HEK293 (cell line): ENCODE measurements around the gene CAMK2N1.

Experiments used
- AEBP2 ChIP-seq: fragments of 450-650 bp; formaldehyde crosslinking; IDR thresholded peaks from 2 replicates; pipeline ENCODE4 v1.5.1; 2016; ENCODE audit warnings: missing biosample characterization, missing genetic modification characterization, borderline replicate concordance
- CTCF ChIP-seq: fragments of 450-650 bp; formaldehyde crosslinking; IDR thresholded peaks from 2 replicates; pipeline ENCODE4 v1.5.1; 2016; ENCODE audit warnings: missing biosample characterization, missing genetic modification characterization
- EGR2 ChIP-seq: fragments of 450-650 bp; formaldehyde crosslinking; IDR thresholded peaks from 2 replicates; pipeline ENCODE4 v1.5.1; 2016; ENCODE audit warnings: low read depth, missing biosample characterization, missing genetic modification characterization
- MEIS1 ChIP-seq: sonication (generic); formaldehyde crosslinking; IDR thresholded peaks from 2 replicates; pipeline ENCODE4 v1.8.1; 2022; ENCODE audit warnings: missing genetic modification reagents, mild to moderate bottlenecking, borderline replicate concordance
- REST ChIP-seq: fragments of 450-650 bp; formaldehyde crosslinking; IDR thresholded peaks from 2 replicates; pipeline ENCODE4 v1.5.1; 2016; ENCODE audit warnings: missing biosample characterization, missing genetic modification characterization
- ZNF10 ChIP-seq: fragments of 450-650 bp; formaldehyde crosslinking; IDR thresholded peaks from 2 replicates; pipeline ENCODE4 v1.5.1; 2017; ENCODE audit warnings: missing biosample characterization, missing genetic modification characterization
- ZNF148 ChIP-seq: fragments of 450-650 bp; formaldehyde crosslinking; IDR thresholded peaks from 2 replicates; pipeline ENCODE4 v1.5.0; 2017; ENCODE audit warnings: missing biosample characterization, missing genetic modification characterization, borderline replicate concordance
- ZNF398 ChIP-seq: fragments of 450-650 bp; formaldehyde crosslinking; IDR thresholded peaks from 2 replicates; pipeline ENCODE4 v1.5.1; 2017; ENCODE audit warnings: missing biosample characterization, missing genetic modification characterization
- ZNF558 ChIP-seq: fragments of 450-650 bp; formaldehyde crosslinking; IDR thresholded peaks from 2 replicates; pipeline ENCODE4 v1.5.1; 2016; ENCODE audit warnings: missing biosample characterization, missing genetic modification characterization

GRCh38 chr1:20528221-20528620, 42.2 kb upstream of the CAMK2N1 start:
- TF ChIP-seq AEBP2 (tag by site-specific recombination) (no peak), EGR2 (tag by site-specific recombination) (no peak), CTCF (no peak), ZNF10 (tag by site-specific recombination) (no peak), ZNF558 (tag by site-specific recombination) (no peak), ZNF398 (tag by site-specific recombination) (no peak), ZNF148 (tag by site-specific recombination) (no peak), MEIS1 (CRISPR knock-in tag) (no peak), REST (tag by site-specific recombination) (no peak)
